SK-N-SH treated with all-trans-retinoic acid at 6 μM for 48 hours (cell line): ENCODE data around the gene ERGIC1.

ENCODE experiments used
- ATAC-seq: fragments of 200-7000 bp; cut with Tn5 transposase; 3 replicates; pipeline ENCODE4 v1.9.1; 2020; ENCODE audit warnings: mild to moderate bottlenecking, moderate library complexity
- ARNTL ChIP-seq: fragments of 450-650 bp; formaldehyde crosslinking; IDR thresholded peaks from 2 replicates; pipeline ENCODE4 v1.5.0; 2020; ENCODE audit warnings: low read depth, mild to moderate bottlenecking, moderate library complexity, borderline replicate concordance
- BACH2 ChIP-seq: fragments of 250-450 bp; sonication (Bioruptor Pico); IDR thresholded peaks from 2 replicates; pipeline ENCODE4 v1.9.0; 2021; ENCODE audit warnings: mild to moderate bottlenecking, borderline replicate concordance
- CSDC2 ChIP-seq: fragments of 250-450 bp; sonication (Bioruptor Pico); IDR thresholded peaks from 2 replicates; pipeline ENCODE4 v1.5.0; 2020; ENCODE audit warnings: mild to moderate bottlenecking, moderate library complexity
- ESRRG ChIP-seq: fragments of 250-450 bp; sonication (Bioruptor Pico); IDR thresholded peaks from 2 replicates; pipeline ENCODE4 v1.6.1; 2021; ENCODE audit warnings: mild to moderate bottlenecking
- ISL1 ChIP-seq: fragments of 250-450 bp; sonication (Bioruptor Pico); IDR thresholded peaks from 2 replicates; pipeline ENCODE4 v2.1.2; 2022; ENCODE audit warnings: mild to moderate bottlenecking, moderate library complexity
- OSR1 ChIP-seq: fragments of 250-450 bp; sonication (Bioruptor Pico); IDR thresholded peaks from 2 replicates; pipeline ENCODE4 v1.8.0; 2022; ENCODE audit warnings: moderate library complexity, mild to moderate bottlenecking, inconsistent platforms
- POU6F1 ChIP-seq: fragments of 250-450 bp; sonication (Bioruptor Pico); IDR thresholded peaks from 2 replicates; pipeline ENCODE4 v1.8.0; 2021; ENCODE audit warnings: low read depth, mild to moderate bottlenecking, moderate library complexity, borderline replicate concordance
- PPARA ChIP-seq: fragments of 250-450 bp; sonication (Bioruptor Pico); IDR thresholded peaks from 2 replicates; pipeline ENCODE4 v1.5.0; 2020; ENCODE audit warnings: mild to moderate bottlenecking, borderline replicate concordance
- RARB ChIP-seq: fragments of 250-450 bp; sonication (Bioruptor Pico); IDR thresholded peaks from 2 replicates; pipeline ENCODE4 v1.8.0; 2021; ENCODE audit warnings: mild to moderate bottlenecking, moderate library complexity
- SNAI2 ChIP-seq: fragments of 250-450 bp; sonication (Bioruptor Pico); IDR thresholded peaks from 2 replicates; pipeline ENCODE4 v1.5.0; 2020; ENCODE audit warnings: mild to moderate bottlenecking, moderate library complexity
- TCF4 ChIP-seq: fragments of 250-450 bp; sonication (Bioruptor Pico); IDR thresholded peaks from 2 replicates; pipeline ENCODE4 v1.8.0; 2021; ENCODE audit warnings: mild to moderate bottlenecking, moderate library complexity, borderline replicate concordance
- TOX ChIP-seq: fragments of 250-450 bp; sonication (Bioruptor Pico); IDR thresholded peaks from 2 replicates; pipeline ENCODE4 v1.8.0; 2021; ENCODE audit warnings: mild to moderate bottlenecking, moderate library complexity, borderline replicate concordance
- TSHZ2 ChIP-seq: fragments of 250-450 bp; sonication (Bioruptor Pico); IDR thresholded peaks from 2 replicates; pipeline ENCODE4 v1.5.0; 2020; ENCODE audit warnings: mild to moderate bottlenecking, moderate library complexity
- ZC3H10 ChIP-seq: fragments of 250-450 bp; sonication (Bioruptor Pico); IDR thresholded peaks from 2 replicates; pipeline ENCODE4 v1.5.1; 2021; ENCODE audit warnings: mild to moderate bottlenecking, moderate library complexity
- ZFP3 ChIP-seq: fragments of 250-450 bp; sonication (Bioruptor Pico); IDR thresholded peaks from 2 replicates; pipeline ENCODE4 v1.5.0; 2020; ENCODE audit warnings: mild to moderate bottlenecking, moderate library complexity
- ZFP30 ChIP-seq: fragments of 450-650 bp; formaldehyde crosslinking; IDR thresholded peaks from 2 replicates; pipeline ENCODE4 v1.5.0; 2022; ENCODE audit warnings: mild to moderate bottlenecking, moderate library complexity
- ZNF565 ChIP-seq: fragments of 450-650 bp; formaldehyde crosslinking; conservative IDR thresholded peaks from 2 replicates; pipeline ENCODE4 v1.5.0; 2020; ENCODE audit warnings: low read depth, mild to moderate bottlenecking, moderate library complexity
- ZNF70 ChIP-seq: fragments of 450-650 bp; formaldehyde crosslinking; IDR thresholded peaks from 2 replicates; pipeline ENCODE4 v1.5.0; 2020; ENCODE audit warnings: mild to moderate bottlenecking, moderate library complexity
- TF ChIP-seq, protein P1 (sequence below): fragments of 250-450 bp; sonication (Bioruptor Pico); IDR thresholded peaks from 2 replicates; pipeline ENCODE4 v1.8.0; 2020; ENCODE audit warnings: mild to moderate bottlenecking, moderate library complexity, borderline replicate concordance
- TF ChIP-seq, protein P2 (sequence below): fragments of 250-450 bp; sonication (Bioruptor Pico); IDR thresholded peaks from 2 replicates; pipeline ENCODE4 v1.5.1; 2021; ENCODE audit warnings: mild to moderate bottlenecking, moderate library complexity

ERGIC1 gene

DNA sequence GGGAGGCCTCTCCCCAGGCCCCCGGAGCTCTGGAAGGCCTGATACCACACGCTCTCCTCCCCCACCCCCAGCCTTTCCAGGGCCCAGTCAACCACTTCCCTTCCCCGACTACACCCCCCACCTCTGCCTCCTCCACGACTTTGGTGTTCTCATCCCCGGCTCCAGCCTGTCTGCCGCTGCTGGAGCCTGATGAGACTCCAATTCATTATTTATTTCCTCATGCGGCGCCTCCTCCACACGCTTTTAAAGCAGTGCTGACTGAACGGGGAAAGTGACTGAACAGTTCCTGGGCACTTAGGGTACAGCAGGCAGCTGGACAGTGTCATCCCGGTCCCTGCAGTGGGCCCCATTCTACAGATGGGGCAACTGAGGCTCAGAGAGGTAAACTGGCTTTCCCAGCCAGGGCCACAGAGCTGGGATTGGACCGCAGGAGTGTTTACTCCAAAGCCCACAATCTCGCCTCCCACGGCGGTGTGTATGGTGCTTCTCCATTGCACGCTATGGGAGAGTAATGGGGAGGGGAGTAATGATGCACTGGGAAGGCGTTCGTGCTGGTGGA, 109.3 kb downstream of the ERGIC1 start (continued):
- TF ChIP-seq TSHZ2 (CRISPR knock-in tag) = no peak
- no peak for TF ChIP-seq PPARA (CRISPR knock-in tag)
- TF ChIP-seq, all 23 proteins: peak for 4

DNA sequence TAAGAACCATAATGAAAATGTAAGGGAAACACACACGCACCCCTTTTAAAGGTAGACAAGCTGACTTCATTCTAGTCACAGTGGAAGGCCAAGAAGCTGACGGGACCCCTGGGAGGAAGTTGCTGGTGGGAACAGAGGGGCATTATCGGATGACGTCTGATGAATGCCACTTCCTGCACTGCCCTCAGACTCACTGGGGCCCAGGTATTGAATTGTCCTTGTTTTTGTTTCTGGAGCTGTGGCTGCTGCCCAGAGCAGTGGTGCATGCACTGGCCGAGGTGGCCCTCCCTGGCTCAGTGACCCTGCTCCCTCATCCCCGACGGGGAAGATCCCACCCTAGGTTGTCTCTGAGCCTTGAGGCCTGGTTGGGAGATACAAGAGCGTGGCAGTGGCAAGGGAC, 109.9 kb downstream of the ERGIC1 start:
- peak; percentile 3; the same call in 1 of the 3 replicates for ATAC-seq
- TF ChIP-seq CSDC2 (CRISPR knock-in tag) (no peak), ARNTL (CRISPR knock-in tag) (no peak), ESRRG (CRISPR knock-in tag) (no peak), SNAI2 (CRISPR knock-in tag) (no peak), POU6F1 (no peak), BACH2 (CRISPR knock-in tag) (no peak), ZNF70 (no peak)
- TF ChIP-seq, protein P1, sequence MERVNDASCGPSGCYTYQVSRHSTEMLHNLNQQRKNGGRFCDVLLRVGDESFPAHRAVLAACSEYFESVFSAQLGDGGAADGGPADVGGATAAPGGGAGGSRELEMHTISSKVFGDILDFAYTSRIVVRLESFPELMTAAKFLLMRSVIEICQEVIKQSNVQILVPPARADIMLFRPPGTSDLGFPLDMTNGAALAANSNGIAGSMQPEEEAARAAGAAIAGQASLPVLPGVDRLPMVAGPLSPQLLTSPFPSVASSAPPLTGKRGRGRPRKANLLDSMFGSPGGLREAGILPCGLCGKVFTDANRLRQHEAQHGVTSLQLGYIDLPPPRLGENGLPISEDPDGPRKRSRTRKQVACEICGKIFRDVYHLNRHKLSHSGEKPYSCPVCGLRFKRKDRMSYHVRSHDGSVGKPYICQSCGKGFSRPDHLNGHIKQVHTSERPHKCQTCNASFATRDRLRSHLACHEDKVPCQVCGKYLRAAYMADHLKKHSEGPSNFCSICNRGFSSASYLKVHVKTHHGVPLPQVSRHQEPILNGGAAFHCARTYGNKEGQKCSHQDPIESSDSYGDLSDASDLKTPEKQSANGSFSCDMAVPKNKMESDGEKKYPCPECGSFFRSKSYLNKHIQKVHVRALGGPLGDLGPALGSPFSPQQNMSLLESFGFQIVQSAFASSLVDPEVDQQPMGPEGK (CRISPR knock-in tag) = no peak

DNA sequence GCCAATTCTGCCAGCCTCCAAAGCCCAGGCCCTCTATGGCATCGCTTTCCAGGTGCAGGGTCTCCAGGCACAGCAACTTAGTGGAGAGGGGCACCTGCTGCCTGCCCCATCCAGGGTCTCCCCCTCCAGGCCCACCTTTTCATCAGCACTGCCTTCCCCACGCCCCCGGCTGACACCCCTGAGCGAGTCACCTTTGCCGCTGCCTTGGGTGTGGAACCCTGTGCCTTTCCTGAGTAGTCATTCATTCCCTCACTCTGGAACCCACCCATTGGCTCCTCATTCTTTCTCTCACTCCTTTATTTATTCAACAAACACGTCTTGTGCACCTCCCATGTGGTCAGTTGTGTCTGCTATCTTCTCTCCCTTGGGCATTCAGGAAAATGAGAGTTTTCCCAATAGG, 110.7 kb downstream of the ERGIC1 start:
- TF ChIP-seq ZNF70 (no peak), RARB (CRISPR knock-in tag) (no peak), CSDC2 (CRISPR knock-in tag) (no peak), ZFP3 (CRISPR knock-in tag) (no peak), TOX (CRISPR knock-in tag) (no peak), ISL1 (CRISPR knock-in tag) (no peak)
- no peak for ATAC-seq

DNA sequence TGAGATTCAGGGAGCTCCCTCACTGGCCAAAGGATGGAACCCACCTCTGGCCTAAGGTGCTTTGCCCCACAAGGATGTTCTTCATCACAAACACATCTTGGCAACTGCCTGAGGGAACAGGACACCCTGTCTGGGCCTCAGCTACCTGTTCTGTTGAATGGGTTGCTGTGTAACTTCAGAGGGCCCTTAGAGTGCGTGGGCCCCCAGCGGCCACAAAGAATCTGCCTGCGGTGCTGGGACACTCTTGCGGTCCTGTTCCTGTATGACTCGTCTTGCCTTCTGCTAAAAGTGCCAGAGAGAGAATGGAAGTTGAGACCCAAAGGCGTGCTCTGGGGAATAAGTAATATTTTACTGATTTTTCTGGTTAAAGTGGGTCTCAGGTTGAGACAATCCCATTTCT, 111.1 kb downstream of the ERGIC1 start:
- no peak for ATAC-seq
- no peak for TF ChIP-seq ZNF565 (CRISPR knock-in tag)
- no peak for TF ChIP-seq SNAI2 (CRISPR knock-in tag)
- no peak for TF ChIP-seq ARNTL (CRISPR knock-in tag)
- TF ChIP-seq ZC3H10 (CRISPR knock-in tag) = no peak
- no peak for TF ChIP-seq RARB (CRISPR knock-in tag)
- TF ChIP-seq TCF4 (CRISPR knock-in tag) = no peak

DNA sequence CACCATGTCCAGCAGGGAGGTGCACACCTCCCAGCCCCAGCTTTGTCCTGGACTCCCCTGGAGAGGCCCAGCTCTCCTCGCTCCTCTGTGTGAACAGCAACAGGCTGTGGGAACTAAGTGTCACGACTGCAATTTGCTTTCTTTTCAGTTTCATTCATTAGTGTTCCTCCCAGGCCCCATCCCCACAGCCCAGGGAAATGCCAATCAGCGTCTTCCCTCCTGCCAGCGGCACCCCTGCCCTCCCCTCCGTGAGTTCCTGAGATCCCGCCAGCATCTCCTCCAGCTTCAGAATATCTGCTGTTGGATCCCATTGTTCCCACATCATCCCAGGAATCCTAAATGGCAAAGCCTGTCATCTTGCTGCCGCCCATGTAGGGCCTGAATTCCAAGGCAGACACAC, 112.1 kb downstream of the ERGIC1 start:
- ATAC-seq = no peak
- no peak for TF ChIP-seq OSR1
- TF ChIP-seq TCF4 (CRISPR knock-in tag) = no peak
- no peak for TF ChIP-seq ISL1 (CRISPR knock-in tag)
- no peak for TF ChIP-seq POU6F1
- no peak for TF ChIP-seq RARB (CRISPR knock-in tag)
- TF ChIP-seq ZNF70 = no peak
- TF ChIP-seq SNAI2 (CRISPR knock-in tag) = no peak
- TF ChIP-seq CSDC2 (CRISPR knock-in tag) = no peak
- no peak for TF ChIP-seq ZFP30 (CRISPR knock-in tag)
- no peak for TF ChIP-seq ZC3H10 (CRISPR knock-in tag)
- TF ChIP-seq ESRRG (CRISPR knock-in tag) = no peak
- TF ChIP-seq TOX (CRISPR knock-in tag) = no peak
- TF ChIP-seq ZFP3 (CRISPR knock-in tag) = no peak
- TF ChIP-seq, protein P2, sequence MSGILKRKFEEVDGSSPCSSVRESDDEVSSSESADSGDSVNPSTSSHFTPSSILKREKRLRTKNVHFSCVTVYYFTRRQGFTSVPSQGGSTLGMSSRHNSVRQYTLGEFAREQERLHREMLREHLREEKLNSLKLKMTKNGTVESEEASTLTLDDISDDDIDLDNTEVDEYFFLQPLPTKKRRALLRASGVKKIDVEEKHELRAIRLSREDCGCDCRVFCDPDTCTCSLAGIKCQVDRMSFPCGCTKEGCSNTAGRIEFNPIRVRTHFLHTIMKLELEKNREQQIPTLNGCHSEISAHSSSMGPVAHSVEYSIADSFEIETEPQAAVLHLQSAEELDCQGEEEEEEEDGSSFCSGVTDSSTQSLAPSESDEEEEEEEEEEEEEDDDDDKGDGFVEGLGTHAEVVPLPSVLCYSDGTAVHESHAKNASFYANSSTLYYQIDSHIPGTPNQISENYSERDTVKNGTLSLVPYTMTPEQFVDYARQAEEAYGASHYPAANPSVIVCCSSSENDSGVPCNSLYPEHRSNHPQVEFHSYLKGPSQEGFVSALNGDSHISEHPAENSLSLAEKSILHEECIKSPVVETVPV (CRISPR knock-in tag) = no peak
